Measurements from ENCODE around the gene EPHA6.
"Not testable (repeated sequence)": the region's sequence is repeated elsewhere in the genome, so short reads cannot be mapped to it uniquely, and the experiment has no call there.

The EPHA6 gene

DNA sequence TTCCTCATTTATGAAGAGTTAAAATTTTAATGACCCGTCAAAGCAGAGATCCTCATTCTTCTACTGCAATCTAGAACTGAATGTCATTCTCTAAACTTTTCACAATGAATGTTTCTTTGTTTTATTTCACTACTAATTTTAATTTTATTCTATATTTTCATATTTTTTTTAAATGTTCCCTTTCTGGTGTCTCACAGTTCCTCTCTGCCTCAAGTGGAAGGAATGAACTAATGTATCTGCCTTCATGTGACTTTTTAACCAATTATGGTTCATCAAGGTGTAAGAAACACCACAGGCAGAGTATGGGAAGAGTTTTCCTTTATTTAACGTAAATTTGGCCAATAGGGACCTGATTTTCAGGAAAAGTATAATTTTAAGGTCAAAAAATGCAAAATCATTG is 441.7 kb downstream of the EPHA6 start:
- Histone ChIP-seq H3K36me3 (ENCODE audit: control insufficient read depth, insufficient read depth, low read length) (no peaks in the 10 kb centered on the region), H3K4me1 (ENCODE audit: control insufficient read depth, insufficient read depth, low read length, poor library complexity, severe bottlenecking) (no peaks in the 10 kb centered on the region), H3K27me3 (replicated peaks; ENCODE audit: control insufficient read depth, insufficient read depth, low read length, poor library complexity, severe bottlenecking) (no peaks in the 10 kb centered on the region), H3K9me3 (ENCODE audit: control insufficient read depth, low read length) (no peaks in the 10 kb centered on the region), H3K4me3 (ENCODE audit: insufficient read depth, low read depth, low read length, poor library complexity, severe bottlenecking) (no peak overlapping the region), H3K27ac (ENCODE audit: insufficient read depth, low read length, poor library complexity, severe bottlenecking) (no peak overlapping the region)
- DNase-seq, result no peak

GRCh38 chr3:97257942-97258697 is 443.7 kb downstream of the EPHA6 start:
- DNase-seq, result no peak
- no peaks in the 10 kb centered on the region for H3K9me3 ChIP-seq (ENCODE audit: control insufficient read depth, low read length)
- H3K4me1 ChIP-seq (ENCODE audit: control insufficient read depth, insufficient read depth, low read length, poor library complexity, severe bottlenecking), result no peaks in the 10 kb centered on the region

GRCh38 chr3:97259263-97259662 is 444.9 kb downstream of the EPHA6 start:
- Histone ChIP-seq H3K4me1 (ENCODE audit: control insufficient read depth, insufficient read depth, low read length, poor library complexity, severe bottlenecking) (no peaks in the 10 kb centered on the region), H3K9me3 (ENCODE audit: control insufficient read depth, low read length) (no peaks in the 10 kb centered on the region), H3K36me3 (ENCODE audit: control insufficient read depth, insufficient read depth, low read length) (no peaks in the 10 kb centered on the region), H3K4me3 (ENCODE audit: insufficient read depth, low read depth, low read length, poor library complexity, severe bottlenecking) (no peak overlapping the region), H3K27ac (ENCODE audit: insufficient read depth, low read length, poor library complexity, severe bottlenecking) (no peak overlapping the region), H3K27me3 (replicated peaks; ENCODE audit: control insufficient read depth, insufficient read depth, low read length, poor library complexity, severe bottlenecking) (no peaks in the 10 kb centered on the region)
- DNase-seq, result no peak

More at GRCh38 chr3:97257942-97258697, 443.7 kb downstream of the EPHA6 start:
- no peaks in the 10 kb centered on the region for H3K27me3 ChIP-seq (replicated peaks; ENCODE audit: control insufficient read depth, insufficient read depth, low read length, poor library complexity, severe bottlenecking)
- no peak overlapping the region for H3K4me3 ChIP-seq (ENCODE audit: insufficient read depth, low read depth, low read length, poor library complexity, severe bottlenecking)
- H3K27ac ChIP-seq (ENCODE audit: insufficient read depth, low read length, poor library complexity, severe bottlenecking), result no peak overlapping the region
- H3K36me3 ChIP-seq (ENCODE audit: control insufficient read depth, insufficient read depth, low read length), result no peaks in the 10 kb centered on the region

DNA sequence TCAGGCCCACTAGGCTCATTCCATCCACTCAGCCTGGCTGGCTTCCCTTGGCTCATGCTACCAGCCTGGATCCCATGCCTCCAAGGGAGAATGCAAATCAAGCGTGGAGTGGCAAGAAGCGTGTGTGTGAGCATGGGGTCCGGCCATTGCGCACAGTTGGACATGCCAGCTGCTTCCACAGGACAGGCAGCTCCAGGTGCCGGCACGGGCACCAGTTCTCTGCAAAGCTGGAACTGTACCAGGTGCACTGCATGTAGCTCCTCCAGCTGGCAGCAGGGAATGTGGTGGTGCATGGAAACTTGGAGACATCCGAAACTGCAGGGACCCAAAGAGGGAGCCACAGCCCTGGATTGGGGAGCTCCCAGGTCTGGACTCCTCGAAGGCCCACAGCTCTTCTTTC is 449.8 kb downstream of the EPHA6 start:
- no peak for DNase-seq
- Histone ChIP-seq H3K27ac (ENCODE audit: insufficient read depth, low read length, poor library complexity, severe bottlenecking) (no peak overlapping the region), H3K27me3 (replicated peaks; ENCODE audit: control insufficient read depth, insufficient read depth, low read length, poor library complexity, severe bottlenecking) (no peaks in the 10 kb centered on the region), H3K4me1 (ENCODE audit: control insufficient read depth, insufficient read depth, low read length, poor library complexity, severe bottlenecking) (no peaks in the 10 kb centered on the region), H3K36me3 (ENCODE audit: control insufficient read depth, insufficient read depth, low read length) (no peaks in the 10 kb centered on the region), H3K9me3 (ENCODE audit: control insufficient read depth, low read length) (no peaks in the 10 kb centered on the region), H3K4me3 (ENCODE audit: insufficient read depth, low read depth, low read length, poor library complexity, severe bottlenecking) (no peak overlapping the region)

- H3K9me3 ChIP-seq (ENCODE audit: control insufficient read depth, low read length), result no peaks in the 10 kb centered on the region
- no peak overlapping the region for H3K4me3 ChIP-seq (ENCODE audit: insufficient read depth, low read depth, low read length, poor library complexity, severe bottlenecking)
- no peak for DNase-seq
- H3K27ac ChIP-seq (ENCODE audit: insufficient read depth, low read length, poor library complexity, severe bottlenecking), result no peak overlapping the region
- no peaks in the 10 kb centered on the region for H3K36me3 ChIP-seq (ENCODE audit: control insufficient read depth, insufficient read depth, low read length)
- no peaks in the 10 kb centered on the region for H3K27me3 ChIP-seq (replicated peaks; ENCODE audit: control insufficient read depth, insufficient read depth, low read length, poor library complexity, severe bottlenecking)
- H3K4me1 ChIP-seq (ENCODE audit: control insufficient read depth, insufficient read depth, low read length, poor library complexity, severe bottlenecking), result no peaks in the 10 kb centered on the region
Measured at GRCh38 chr3:97265237-97266005, 451.0 kb downstream of the EPHA6 start.

DNA sequence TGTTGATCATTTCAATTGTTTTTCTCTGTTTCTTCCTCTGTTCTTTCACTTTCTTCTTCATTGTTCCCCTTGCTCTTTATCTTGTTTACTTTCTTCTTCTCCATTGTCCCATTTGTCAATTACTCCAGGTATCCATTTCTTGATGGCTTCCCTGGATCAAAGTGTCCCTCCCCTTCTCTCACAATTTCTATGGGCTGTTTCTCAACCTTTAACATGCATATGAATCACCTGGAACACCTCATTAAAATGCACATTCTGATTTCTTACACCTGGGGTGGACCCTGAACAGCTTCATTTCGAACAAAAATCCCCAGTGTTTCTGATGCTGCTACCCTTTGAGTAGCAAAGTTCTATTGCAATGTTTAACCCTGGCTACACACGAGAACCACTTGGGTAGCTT is 454.8 kb downstream of the EPHA6 start:
- Histone ChIP-seq H3K27ac (ENCODE audit: insufficient read depth, low read length, poor library complexity, severe bottlenecking) (no peak overlapping the region), H3K9me3 (ENCODE audit: control insufficient read depth, low read length) (no peaks in the 10 kb centered on the region), H3K36me3 (ENCODE audit: control insufficient read depth, insufficient read depth, low read length) (no peaks in the 10 kb centered on the region), H3K4me3 (ENCODE audit: insufficient read depth, low read depth, low read length, poor library complexity, severe bottlenecking) (no peak overlapping the region), H3K4me1 (ENCODE audit: control insufficient read depth, insufficient read depth, low read length, poor library complexity, severe bottlenecking) (no peaks in the 10 kb centered on the region), H3K27me3 (replicated peaks; ENCODE audit: control insufficient read depth, insufficient read depth, low read length, poor library complexity, severe bottlenecking) (no peaks in the 10 kb centered on the region)
- DNase-seq, result no peak

- not testable (repeated sequence) for H3K27ac ChIP-seq (ENCODE audit: insufficient read depth, low read length, poor library complexity, severe bottlenecking); H3K4me1 ChIP-seq (ENCODE audit: control insufficient read depth, insufficient read depth, low read length, poor library complexity, severe bottlenecking); H3K36me3 ChIP-seq (ENCODE audit: control insufficient read depth, insufficient read depth, low read length); H3K4me3 ChIP-seq (ENCODE audit: insufficient read depth, low read depth, low read length, poor library complexity, severe bottlenecking); H3K9me3 ChIP-seq (ENCODE audit: control insufficient read depth, low read length); H3K27me3 ChIP-seq (replicated peaks; ENCODE audit: control insufficient read depth, insufficient read depth, low read length, poor library complexity, severe bottlenecking); DNase-seq
Measured at GRCh38 chr3:97276879-97277550, 462.6 kb downstream of the EPHA6 start.

DNA sequence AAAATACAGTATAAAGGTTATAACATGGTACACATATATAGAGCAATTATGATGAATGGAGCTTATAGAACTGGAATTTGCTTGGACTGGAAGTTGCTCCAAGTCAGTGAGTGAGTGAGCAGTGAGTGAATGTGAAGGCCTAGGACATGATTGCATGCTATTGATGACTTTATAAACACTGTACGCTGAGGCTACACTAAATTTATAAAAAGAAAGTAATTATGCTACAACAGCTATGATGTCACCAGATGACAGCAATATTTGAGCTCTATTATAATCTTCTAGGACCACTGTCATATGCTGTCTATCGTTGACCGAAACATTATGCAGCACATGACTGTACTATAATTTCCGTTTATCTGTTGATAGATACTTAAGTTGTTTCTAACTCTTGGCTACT is 463.3 kb downstream of the EPHA6 start:
- Histone ChIP-seq H3K4me3 (ENCODE audit: insufficient read depth, low read depth, low read length, poor library complexity, severe bottlenecking) (no peak overlapping the region), H3K27me3 (replicated peaks; ENCODE audit: control insufficient read depth, insufficient read depth, low read length, poor library complexity, severe bottlenecking) (no peaks in the 10 kb centered on the region), H3K36me3 (ENCODE audit: control insufficient read depth, insufficient read depth, low read length) (no peaks in the 10 kb centered on the region), H3K9me3 (ENCODE audit: control insufficient read depth, low read length) (no peaks in the 10 kb centered on the region), H3K27ac (ENCODE audit: insufficient read depth, low read length, poor library complexity, severe bottlenecking) (no peak overlapping the region), H3K4me1 (ENCODE audit: control insufficient read depth, insufficient read depth, low read length, poor library complexity, severe bottlenecking) (no peaks in the 10 kb centered on the region)
- DNase-seq, result no peak

GRCh38 chr3:97278506-97278905 is 464.1 kb downstream of the EPHA6 start:
- no peaks in the 10 kb centered on the region for H3K9me3 ChIP-seq (ENCODE audit: control insufficient read depth, low read length)
- DNase-seq, result no peak
- H3K4me1 ChIP-seq (ENCODE audit: control insufficient read depth, insufficient read depth, low read length, poor library complexity, severe bottlenecking), result no peaks in the 10 kb centered on the region
- no peak overlapping the region for H3K27ac ChIP-seq (ENCODE audit: insufficient read depth, low read length, poor library complexity, severe bottlenecking)
- H3K4me3 ChIP-seq (ENCODE audit: insufficient read depth, low read depth, low read length, poor library complexity, severe bottlenecking), result no peak overlapping the region
- H3K27me3 ChIP-seq (replicated peaks; ENCODE audit: control insufficient read depth, insufficient read depth, low read length, poor library complexity, severe bottlenecking), result no peaks in the 10 kb centered on the region
- no peaks in the 10 kb centered on the region for H3K36me3 ChIP-seq (ENCODE audit: control insufficient read depth, insufficient read depth, low read length)

- Histone ChIP-seq H3K27ac (ENCODE audit: insufficient read depth, low read length, poor library complexity, severe bottlenecking) (no peak overlapping the region), H3K9me3 (ENCODE audit: control insufficient read depth, low read length) (no peaks in the 10 kb centered on the region), H3K4me1 (ENCODE audit: control insufficient read depth, insufficient read depth, low read length, poor library complexity, severe bottlenecking) (no peaks in the 10 kb centered on the region), H3K36me3 (ENCODE audit: control insufficient read depth, insufficient read depth, low read length) (no peaks in the 10 kb centered on the region), H3K4me3 (ENCODE audit: insufficient read depth, low read depth, low read length, poor library complexity, severe bottlenecking) (no peak overlapping the region), H3K27me3 (replicated peaks; ENCODE audit: control insufficient read depth, insufficient read depth, low read length, poor library complexity, severe bottlenecking) (no peaks in the 10 kb centered on the region)
- DNase-seq, result no peak
Measured at GRCh38 chr3:97291901-97292300, 477.5 kb downstream of the EPHA6 start.

Data from effector memory CD4-positive, alpha-beta T cell (primary cell).